Measurements from ENCODE around the gene PATJ.
"Not testable (repeated sequence)": the region's sequence is repeated elsewhere in the genome, so short reads cannot be mapped to it uniquely, and the experiment has no call there.

The PATJ gene

DNA sequence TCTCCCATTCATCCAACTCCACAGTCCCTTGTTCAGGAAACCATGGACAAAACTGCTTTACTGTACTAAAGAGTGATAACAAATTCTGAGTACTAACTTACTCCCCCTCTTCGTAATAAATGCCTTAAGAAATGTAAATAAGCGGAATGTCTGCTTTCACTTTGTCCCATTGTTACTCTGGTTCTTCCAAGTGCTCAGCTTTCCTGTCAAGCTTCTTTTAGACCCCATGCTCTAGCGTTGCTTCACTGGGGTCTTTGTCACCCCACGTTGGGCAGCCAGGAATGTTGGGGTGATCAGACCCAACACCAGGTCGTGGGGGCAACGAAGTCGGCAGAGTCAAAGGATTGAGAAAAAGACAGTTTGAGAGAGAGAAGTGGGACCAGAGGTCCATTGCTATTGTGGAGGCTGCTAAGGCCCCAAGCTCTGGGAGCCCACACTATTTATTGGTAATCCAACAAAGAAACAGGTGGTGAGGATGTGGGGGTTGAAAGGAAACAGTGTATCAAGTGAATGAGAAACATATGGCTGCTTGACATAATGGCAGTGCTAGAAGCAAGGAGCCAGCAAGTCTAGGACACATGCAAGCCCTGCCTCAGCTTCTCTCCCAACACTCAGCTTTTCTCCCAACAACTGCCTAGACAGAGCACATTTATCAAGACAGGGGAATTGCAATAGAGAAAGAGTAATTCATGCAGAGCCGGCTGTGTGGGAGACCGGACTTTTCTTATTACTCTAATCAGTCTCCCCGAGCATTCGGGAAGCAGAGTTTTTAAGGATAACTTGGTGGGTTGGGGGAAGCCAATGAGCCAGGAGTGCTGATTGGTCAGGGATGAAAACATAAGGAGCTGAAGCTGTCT, 441.1 kb downstream of the PATJ start:
- not testable (repeated sequence) for H3K36me3 ChIP-seq (ENCODE audit: control insufficient read depth in 2 of 2, insufficient read depth in 2 of 2, low read length in 2 of 2); H3K9me3 ChIP-seq (ENCODE audit: control insufficient read depth in 2 of 2, low read length in 2 of 2)

DNA sequence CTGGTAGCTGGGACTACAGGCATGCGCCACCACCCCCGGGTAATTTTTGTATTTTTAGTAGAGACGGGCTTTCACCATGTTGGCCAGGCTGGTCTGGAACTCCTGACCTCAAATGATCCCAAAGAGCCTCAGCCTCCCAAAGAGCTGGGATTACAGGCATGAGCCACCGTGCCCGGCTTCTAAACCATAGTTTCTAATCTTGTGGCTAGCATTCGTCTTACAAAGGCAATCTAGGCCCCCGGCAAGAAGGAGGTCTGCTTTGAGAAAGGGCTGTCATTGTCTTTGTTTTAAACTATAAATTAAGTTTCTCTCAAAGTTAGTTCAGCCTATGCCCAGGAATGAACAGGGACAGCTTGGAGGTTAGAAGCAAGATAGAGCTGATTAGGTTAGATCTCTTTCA, 442.1 kb downstream of the PATJ start:
- Histone ChIP-seq H3K4me1 (ENCODE audit: control insufficient read depth, insufficient read depth, low read length) (no peaks in the 10 kb centered on the region), H3K4me3 (ENCODE audit: low read length in 2 of 2) (no peak overlapping the region), H3K27me3 (ENCODE audit: control insufficient read depth in 1 of 2, insufficient read depth in 2 of 2, low read length in 2 of 2) (no peaks in the 10 kb centered on the region), H3K9ac (ENCODE audit: low read length in 2 of 2) (no peak overlapping the region), H3K9me3 (ENCODE audit: control insufficient read depth in 2 of 2, low read length in 2 of 2) (no peaks in the 10 kb centered on the region), H3K36me3 (ENCODE audit: control insufficient read depth in 2 of 2, insufficient read depth in 2 of 2, low read length in 2 of 2) (no peaks in the 10 kb centered on the region), H3K27ac (ENCODE audit: low read length) (no peak overlapping the region)

More for the DNA sequence above, 441.1 kb downstream of the PATJ start:
- not testable (repeated sequence) for H3K9ac ChIP-seq (ENCODE audit: low read length in 2 of 2); H3K4me1 ChIP-seq (ENCODE audit: control insufficient read depth, insufficient read depth, low read length); H3K4me3 ChIP-seq (ENCODE audit: low read length in 2 of 2); H3K27me3 ChIP-seq (ENCODE audit: control insufficient read depth in 1 of 2, insufficient read depth in 2 of 2, low read length in 2 of 2); H3K27ac ChIP-seq (ENCODE audit: low read length)

DNA sequence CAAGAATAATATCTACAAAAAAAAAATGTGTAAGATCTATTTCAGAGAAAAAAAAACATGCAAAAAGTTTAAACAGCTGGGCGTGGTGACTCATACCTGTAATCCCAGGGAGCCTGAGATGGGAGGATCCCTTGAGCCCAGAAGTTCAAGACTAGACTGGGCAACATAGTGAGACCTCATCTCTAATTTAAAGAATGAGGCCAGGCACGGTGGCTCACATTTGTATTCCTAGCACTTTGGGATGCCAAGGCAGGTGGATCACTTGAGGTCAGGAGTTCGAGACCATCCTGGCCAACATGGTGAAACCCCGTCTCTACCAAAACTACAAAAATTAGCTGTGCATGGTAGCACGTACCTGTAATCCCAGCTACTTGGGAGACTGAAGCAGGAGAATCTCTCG, 443.0 kb downstream of the PATJ start:
- H3K36me3 ChIP-seq (ENCODE audit: control insufficient read depth in 2 of 2, insufficient read depth in 2 of 2, low read length in 2 of 2); H3K9me3 ChIP-seq (ENCODE audit: control insufficient read depth in 2 of 2, low read length in 2 of 2); H3K4me1 ChIP-seq (ENCODE audit: control insufficient read depth, insufficient read depth, low read length); H3K9ac ChIP-seq (ENCODE audit: low read length in 2 of 2); H3K4me3 ChIP-seq (ENCODE audit: low read length in 2 of 2); H3K27ac ChIP-seq (ENCODE audit: low read length); H3K27me3 ChIP-seq (ENCODE audit: control insufficient read depth in 1 of 2, insufficient read depth in 2 of 2, low read length in 2 of 2): not testable (repeated sequence)

DNA sequence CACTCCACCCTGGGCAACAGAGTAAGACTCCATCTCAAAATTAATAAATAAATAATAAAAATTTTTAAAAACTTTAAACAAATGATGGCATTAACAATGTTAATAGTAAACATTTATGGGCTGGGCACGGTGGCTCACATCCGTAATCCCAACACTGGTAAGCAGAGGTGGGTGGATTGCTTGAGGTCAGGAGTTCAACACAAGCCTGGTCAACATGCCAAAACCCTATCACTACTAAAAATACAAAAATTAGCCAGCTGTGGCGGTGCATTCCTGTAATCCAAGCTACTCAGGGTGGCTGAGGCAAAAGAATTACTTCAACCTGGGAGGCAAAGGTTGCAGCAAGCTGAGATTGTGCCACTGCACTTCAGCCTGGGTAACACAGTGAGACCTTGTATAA, 443.4 kb downstream of the PATJ start:
- H3K27ac ChIP-seq (ENCODE audit: low read length): no peak overlapping the region
- H3K27me3 ChIP-seq (ENCODE audit: control insufficient read depth in 1 of 2, insufficient read depth in 2 of 2, low read length in 2 of 2): no peaks in the 10 kb centered on the region
- no peaks in the 10 kb centered on the region for H3K4me1 ChIP-seq (ENCODE audit: control insufficient read depth, insufficient read depth, low read length)
- H3K9ac ChIP-seq (ENCODE audit: low read length in 2 of 2): no peak overlapping the region
- no peak overlapping the region for H3K4me3 ChIP-seq (ENCODE audit: low read length in 2 of 2)
- H3K9me3 ChIP-seq (ENCODE audit: control insufficient read depth in 2 of 2, low read length in 2 of 2): no peaks in the 10 kb centered on the region
- no peaks in the 10 kb centered on the region for H3K36me3 ChIP-seq (ENCODE audit: control insufficient read depth in 2 of 2, insufficient read depth in 2 of 2, low read length in 2 of 2)

DNA sequence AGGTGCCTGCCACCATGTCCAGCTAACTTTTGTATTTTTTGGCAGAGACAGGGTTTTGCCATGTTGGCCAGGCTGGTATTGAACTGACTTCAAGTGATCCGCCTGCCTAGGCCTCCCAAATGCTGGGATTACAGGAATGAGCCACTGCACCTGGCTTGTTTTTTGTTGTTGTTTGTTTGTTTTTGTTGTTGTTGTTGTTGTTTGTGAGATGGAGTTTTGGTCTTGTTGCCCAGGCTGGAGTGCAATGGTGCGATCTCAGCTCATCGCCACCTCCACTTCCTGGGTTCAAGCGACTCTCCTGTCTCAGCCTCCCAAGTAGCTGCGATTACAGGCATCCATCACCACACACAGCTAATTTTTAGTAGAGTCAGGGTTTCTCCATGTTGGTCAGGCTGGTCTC, 445.3 kb downstream of the PATJ start:
- Histone ChIP-seq H3K27ac (ENCODE audit: low read length) (no peak overlapping the region), H3K27me3 (ENCODE audit: control insufficient read depth in 1 of 2, insufficient read depth in 2 of 2, low read length in 2 of 2) (no peaks in the 10 kb centered on the region), H3K4me1 (ENCODE audit: control insufficient read depth, insufficient read depth, low read length) (no peaks in the 10 kb centered on the region), H3K9ac (ENCODE audit: low read length in 2 of 2) (no peak overlapping the region), H3K4me3 (ENCODE audit: low read length in 2 of 2) (no peak overlapping the region), H3K36me3 (ENCODE audit: control insufficient read depth in 2 of 2, insufficient read depth in 2 of 2, low read length in 2 of 2) (no peaks in the 10 kb centered on the region), H3K9me3 (ENCODE audit: control insufficient read depth in 2 of 2, low read length in 2 of 2) (no peaks in the 10 kb centered on the region)

DNA sequence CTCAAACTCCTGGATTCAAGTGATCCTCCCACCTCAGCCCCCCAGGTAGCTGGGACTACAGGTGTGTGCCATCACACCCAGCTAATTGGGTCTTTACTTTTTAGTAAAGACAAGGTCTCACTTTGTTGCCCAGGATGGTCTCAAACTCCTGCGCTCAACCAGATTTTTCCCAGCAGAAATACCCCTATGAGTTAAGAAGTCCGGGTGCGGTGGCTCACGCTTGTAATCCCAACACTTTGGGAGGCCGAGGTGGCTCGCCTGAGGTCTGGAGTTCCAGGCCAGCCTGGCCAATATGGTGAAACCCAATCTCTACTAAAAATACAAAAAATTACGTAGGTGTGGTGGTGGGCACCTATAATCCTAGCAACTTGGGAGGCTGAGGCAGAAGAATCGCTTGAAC, 445.8 kb downstream of the PATJ start:
- Histone ChIP-seq H3K36me3 (ENCODE audit: control insufficient read depth in 2 of 2, insufficient read depth in 2 of 2, low read length in 2 of 2) (no peaks in the 10 kb centered on the region), H3K4me3 (ENCODE audit: low read length in 2 of 2) (no peak overlapping the region), H3K9ac (ENCODE audit: low read length in 2 of 2) (no peak overlapping the region), H3K4me1 (ENCODE audit: control insufficient read depth, insufficient read depth, low read length) (no peaks in the 10 kb centered on the region), H3K9me3 (ENCODE audit: control insufficient read depth in 2 of 2, low read length in 2 of 2) (no peaks in the 10 kb centered on the region), H3K27me3 (ENCODE audit: control insufficient read depth in 1 of 2, insufficient read depth in 2 of 2, low read length in 2 of 2) (no peaks in the 10 kb centered on the region), H3K27ac (ENCODE audit: low read length) (no peak overlapping the region)

DNA sequence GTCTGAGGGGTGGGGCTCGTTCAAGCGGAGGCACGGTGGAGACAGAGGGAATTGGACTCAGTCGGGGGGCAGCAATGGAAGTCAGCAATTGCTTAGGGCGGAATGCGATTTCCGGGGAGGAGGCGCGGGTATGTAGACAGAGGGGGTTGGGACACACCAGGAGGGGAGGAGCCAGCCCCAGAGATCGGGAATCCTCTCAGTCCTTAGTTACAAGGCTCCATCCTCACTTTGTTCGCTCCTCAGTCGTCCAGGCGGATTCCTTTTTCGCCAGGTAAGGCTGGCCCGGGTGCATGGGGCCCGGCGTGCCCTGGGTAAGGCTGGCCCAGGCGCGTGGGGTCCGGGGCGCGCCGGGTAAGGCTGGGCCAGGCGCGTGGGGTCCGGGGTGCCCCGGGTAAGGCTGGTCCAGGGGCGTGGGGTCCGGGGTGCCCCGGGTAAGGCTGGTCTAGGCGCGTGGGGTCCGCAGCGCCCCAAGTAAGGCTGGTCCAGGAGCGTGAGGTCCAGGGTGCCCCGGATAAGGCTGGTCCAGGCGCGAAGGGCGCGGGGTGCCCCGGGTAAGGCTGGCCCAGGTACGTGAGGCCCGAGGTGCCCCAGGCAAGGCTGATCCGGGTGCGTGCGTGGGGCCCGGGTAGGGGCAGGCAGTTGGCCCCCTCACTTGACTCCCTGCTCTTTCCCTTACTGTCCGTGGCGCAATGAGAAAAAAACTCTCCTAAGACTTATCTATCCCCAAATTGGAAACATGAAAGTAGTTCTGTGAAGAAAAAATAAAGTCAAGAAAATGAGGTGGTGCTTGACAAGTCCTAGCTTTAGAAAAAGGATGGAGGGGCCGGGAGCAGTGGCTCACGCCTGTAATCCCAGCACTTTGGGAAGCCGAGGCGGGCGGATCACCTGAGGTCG, 452.6 kb downstream of the PATJ start, which contains the start of gene L1TD1:
Gene L1TD1, plus strand, starts transcription at position 199 of the 894 bp plus-strand sequence. CDS start 11,780 bp downstream, outside the sequence.
- H3K9me3 ChIP-seq (ENCODE audit: control insufficient read depth in 2 of 2, low read length in 2 of 2): no peaks in the 10 kb centered on the region
- no peak within 1 kb of the TSS for H3K4me3 ChIP-seq (ENCODE audit: low read length in 2 of 2)
- H3K27ac ChIP-seq (ENCODE audit: low read length): no peak within 1 kb of the TSS
- no peak within 1 kb of the TSS for H3K9ac ChIP-seq (ENCODE audit: low read length in 2 of 2)
- H3K36me3 ChIP-seq (ENCODE audit: control insufficient read depth in 2 of 2, insufficient read depth in 2 of 2, low read length in 2 of 2): no peaks in the 10 kb centered on the region
- H3K27me3 ChIP-seq (ENCODE audit: control insufficient read depth in 1 of 2, insufficient read depth in 2 of 2, low read length in 2 of 2): peaks cover 10 to 22% of the 10 kb centered on the region in 2 donors
- no peaks in the 10 kb centered on the region for H3K4me1 ChIP-seq (ENCODE audit: control insufficient read depth, insufficient read depth, low read length)

DNA sequence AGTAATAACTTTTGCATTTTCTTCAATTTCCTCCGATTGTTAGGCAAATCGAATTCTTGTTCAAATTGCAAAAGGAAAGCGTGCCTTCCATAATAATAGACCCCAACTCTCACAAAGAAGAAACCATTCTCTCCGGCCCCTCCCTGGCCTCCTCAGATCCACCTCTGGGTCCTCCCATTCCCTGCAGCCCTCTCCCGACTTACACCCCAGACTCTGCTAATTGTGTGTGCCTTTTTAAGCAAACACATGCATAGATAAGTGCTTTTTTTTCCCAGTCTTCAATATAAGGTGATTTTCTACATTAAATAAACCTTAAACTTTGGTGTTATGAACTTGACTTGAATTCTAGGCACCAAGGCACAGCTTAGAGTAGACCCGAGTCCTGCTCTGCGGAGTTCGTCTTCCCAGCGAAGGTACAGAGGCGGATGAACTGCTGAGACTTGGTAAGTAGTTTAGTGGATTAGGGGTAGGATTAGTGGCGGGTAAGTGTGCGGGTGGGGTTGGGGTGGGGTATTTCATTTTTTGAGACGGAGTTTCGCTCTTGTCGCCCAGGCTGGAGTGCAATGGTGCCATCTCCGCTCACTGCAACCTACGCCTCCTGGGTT, 453.9 kb downstream of the PATJ start:
- H3K4me1 ChIP-seq (ENCODE audit: control insufficient read depth, insufficient read depth, low read length): no peaks in the 10 kb centered on the region
- no peaks in the 10 kb centered on the region for H3K36me3 ChIP-seq (ENCODE audit: control insufficient read depth in 2 of 2, insufficient read depth in 2 of 2, low read length in 2 of 2)
- H3K27ac ChIP-seq (ENCODE audit: low read length): no peak overlapping the region
- no peak overlapping the region for H3K9ac ChIP-seq (ENCODE audit: low read length in 2 of 2)
- H3K9me3 ChIP-seq (ENCODE audit: control insufficient read depth in 2 of 2, low read length in 2 of 2): no peaks in the 10 kb centered on the region
- H3K4me3 ChIP-seq (ENCODE audit: low read length in 2 of 2): no peak overlapping the region
- peaks cover 10 to 22% of the 10 kb centered on the region in 2 donors for H3K27me3 ChIP-seq (ENCODE audit: control insufficient read depth in 1 of 2, insufficient read depth in 2 of 2, low read length in 2 of 2)

DNA sequence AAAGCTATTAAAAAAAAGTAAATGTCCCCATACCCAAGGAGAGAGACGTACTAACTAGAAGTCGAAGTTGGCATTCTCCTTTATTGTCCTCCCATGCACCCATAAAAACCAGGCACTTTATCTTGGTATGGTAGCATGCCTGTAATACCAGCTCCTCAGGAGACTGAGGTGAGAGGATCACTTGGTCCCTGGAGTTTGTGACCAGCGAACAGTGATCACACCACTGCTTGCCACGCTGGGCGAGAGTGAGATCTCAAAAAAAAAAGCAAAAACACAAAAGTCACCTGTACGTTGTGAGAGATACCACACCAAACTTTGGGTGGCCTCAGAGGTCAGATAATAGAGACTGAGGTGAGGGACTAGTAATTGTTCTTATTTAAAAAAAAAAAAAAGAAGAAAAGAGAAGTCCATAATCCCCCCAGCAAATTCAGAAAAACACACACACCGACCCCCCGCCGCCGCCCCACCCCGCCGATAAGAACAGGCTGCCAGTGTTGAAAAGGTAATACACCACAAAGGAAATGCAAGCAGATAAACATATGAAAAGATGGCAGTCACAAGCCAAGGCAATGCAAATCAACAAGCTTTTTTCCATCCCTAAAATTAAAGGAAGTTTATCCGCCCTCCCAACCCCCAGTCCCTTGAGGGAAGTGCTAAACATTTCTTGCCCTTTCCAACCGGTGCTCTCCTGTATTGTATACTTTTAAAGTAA, 455.9 kb downstream of the PATJ start:
- H3K36me3 ChIP-seq (ENCODE audit: control insufficient read depth in 2 of 2, insufficient read depth in 2 of 2, low read length in 2 of 2): no peaks in the 10 kb centered on the region
- H3K27ac ChIP-seq (ENCODE audit: low read length): no peak overlapping the region
- H3K4me3 ChIP-seq (ENCODE audit: low read length in 2 of 2): no peak overlapping the region
- no peaks in the 10 kb centered on the region for H3K9me3 ChIP-seq (ENCODE audit: control insufficient read depth in 2 of 2, low read length in 2 of 2)
- H3K9ac ChIP-seq (ENCODE audit: low read length in 2 of 2): no peak overlapping the region
- H3K27me3 ChIP-seq (ENCODE audit: control insufficient read depth in 1 of 2, insufficient read depth in 2 of 2, low read length in 2 of 2): peaks cover 10 to 22% of the 10 kb centered on the region in 2 donors
- H3K4me1 ChIP-seq (ENCODE audit: control insufficient read depth, insufficient read depth, low read length): no peaks in the 10 kb centered on the region

DNA sequence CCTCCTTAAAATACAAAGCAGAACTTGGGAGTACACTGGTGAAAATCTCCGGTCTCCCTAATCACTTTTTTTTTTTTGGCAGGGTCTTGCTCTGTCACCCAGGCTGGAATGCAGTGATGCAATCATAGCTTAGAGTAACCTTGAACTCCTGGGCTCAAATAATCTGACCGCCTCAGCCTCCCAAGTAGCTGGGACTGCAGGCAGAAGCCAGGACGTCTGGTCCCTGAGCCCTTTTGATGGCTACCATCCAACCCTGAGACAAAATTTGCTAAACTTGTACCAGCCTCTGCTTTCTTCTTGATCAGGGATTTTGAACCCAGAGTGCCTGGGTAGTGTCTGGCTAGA, 456.5 kb downstream of the PATJ start:
- H3K27me3 ChIP-seq (ENCODE audit: control insufficient read depth in 1 of 2, insufficient read depth in 2 of 2, low read length in 2 of 2): peaks cover 10 to 22% of the 10 kb centered on the region in 2 donors
- no peaks in the 10 kb centered on the region for H3K36me3 ChIP-seq (ENCODE audit: control insufficient read depth in 2 of 2, insufficient read depth in 2 of 2, low read length in 2 of 2)
- no peak overlapping the region for H3K4me3 ChIP-seq (ENCODE audit: low read length in 2 of 2)
- no peak overlapping the region for H3K27ac ChIP-seq (ENCODE audit: low read length)
- no peaks in the 10 kb centered on the region for H3K9me3 ChIP-seq (ENCODE audit: control insufficient read depth in 2 of 2, low read length in 2 of 2)
- H3K4me1 ChIP-seq (ENCODE audit: control insufficient read depth, insufficient read depth, low read length): no peaks in the 10 kb centered on the region
- H3K9ac ChIP-seq (ENCODE audit: low read length in 2 of 2): no peak overlapping the region

All from stomach smooth muscle (tissue), 2 donors.